ENCODE data around the gene COL28A1. TPM values are rescaled to one million over a fixed set of nuclear protein-coding genes. Genes with fewer than 3 reads are reported as not detected.
"Not testable (repeated sequence)": the region's sequence is repeated elsewhere in the genome, so short reads cannot be mapped to it uniquely, and the experiment has no call there.

The COL28A1 gene
- total RNA-seq, 1 experiment from 2014 or later = not detected

- no peak for DNase-seq (ENCODE audit: low spot score)
These were observed 61.2 kb downstream of the COL28A1 start for GRCh38 chr7:7474436-7474835.

- not testable (repeated sequence) for DNase-seq (ENCODE audit: low spot score)
These were observed 70.5 kb downstream of the COL28A1 start for GRCh38 chr7:7464991-7465765.

GRCh38 chr7:7454000-7454399, 81.7 kb downstream of the COL28A1 start:
- no peak for DNase-seq (ENCODE audit: low spot score)

GRCh38 chr7:7452652-7453051, 83.0 kb downstream of the COL28A1 start:
- DNase-seq (ENCODE audit: low spot score) = no peak

- no peak for DNase-seq (ENCODE audit: low spot score)
These were observed 83.6 kb downstream of the COL28A1 start for GRCh38 chr7:7452119-7452518.

GRCh38 chr7:7449055-7449454, 86.6 kb downstream of the COL28A1 start:
- no peak for DNase-seq (ENCODE audit: low spot score)

- DNase-seq (ENCODE audit: low spot score) = no peak
These were observed 89.1 kb downstream of the COL28A1 start for GRCh38 chr7:7446616-7447015.

- no peak for DNase-seq (ENCODE audit: low spot score)
These were observed 91.8 kb downstream of the COL28A1 start for GRCh38 chr7:7443806-7444350.

GRCh38 chr7:7439564-7439963, 96.1 kb downstream of the COL28A1 start:
- no peak for DNase-seq (ENCODE audit: low spot score)

GRCh38 chr7:7438851-7439250, 96.8 kb downstream of the COL28A1 start:
- DNase-seq (ENCODE audit: low spot score) = peak; percentile 97

- DNase-seq (ENCODE audit: low spot score) = no peak
These were observed 99.7 kb downstream of the COL28A1 start for GRCh38 chr7:7435978-7436377.

- no peak for DNase-seq (ENCODE audit: low spot score)
These were observed 101.3 kb downstream of the COL28A1 start for GRCh38 chr7:7434329-7434728.

- no peak for DNase-seq (ENCODE audit: low spot score)
These were observed 101.9 kb downstream of the COL28A1 start for GRCh38 chr7:7433811-7434210.

- no peak for DNase-seq (ENCODE audit: low spot score)
These were observed 102.7 kb downstream of the COL28A1 start for GRCh38 chr7:7432979-7433378.

- DNase-seq (ENCODE audit: low spot score) = peak; percentile 16
These were observed 106.9 kb downstream of the COL28A1 start for GRCh38 chr7:7428806-7429205.

- DNase-seq (ENCODE audit: low spot score) = no peak
These were observed 108.3 kb downstream of the COL28A1 start for GRCh38 chr7:7427363-7427762.

GRCh38 chr7:7426676-7427075, 109.0 kb downstream of the COL28A1 start:
- DNase-seq (ENCODE audit: low spot score) = no peak

GRCh38 chr7:7425321-7425720, 110.4 kb downstream of the COL28A1 start:
- no peak for DNase-seq (ENCODE audit: low spot score)

GRCh38 chr7:7424151-7424873, 111.4 kb downstream of the COL28A1 start:
- DNase-seq (ENCODE audit: low spot score) = peak; percentile 77

- DNase-seq (ENCODE audit: low spot score) = no peak
These were observed 113.0 kb downstream of the COL28A1 start for GRCh38 chr7:7422641-7423040.

GRCh38 chr7:7421826-7422225, 113.8 kb downstream of the COL28A1 start:
- no peak for DNase-seq (ENCODE audit: low spot score)

GRCh38 chr7:7418997-7419396, 116.7 kb downstream of the COL28A1 start:
- DNase-seq (ENCODE audit: low spot score) = no peak

- no peak for DNase-seq (ENCODE audit: low spot score)
These were observed 117.8 kb downstream of the COL28A1 start for GRCh38 chr7:7417851-7418250.

All from A172 (cell line).